ENCODE data around the gene SERPIND1.

- TF ChIP-seq, protein P1, sequence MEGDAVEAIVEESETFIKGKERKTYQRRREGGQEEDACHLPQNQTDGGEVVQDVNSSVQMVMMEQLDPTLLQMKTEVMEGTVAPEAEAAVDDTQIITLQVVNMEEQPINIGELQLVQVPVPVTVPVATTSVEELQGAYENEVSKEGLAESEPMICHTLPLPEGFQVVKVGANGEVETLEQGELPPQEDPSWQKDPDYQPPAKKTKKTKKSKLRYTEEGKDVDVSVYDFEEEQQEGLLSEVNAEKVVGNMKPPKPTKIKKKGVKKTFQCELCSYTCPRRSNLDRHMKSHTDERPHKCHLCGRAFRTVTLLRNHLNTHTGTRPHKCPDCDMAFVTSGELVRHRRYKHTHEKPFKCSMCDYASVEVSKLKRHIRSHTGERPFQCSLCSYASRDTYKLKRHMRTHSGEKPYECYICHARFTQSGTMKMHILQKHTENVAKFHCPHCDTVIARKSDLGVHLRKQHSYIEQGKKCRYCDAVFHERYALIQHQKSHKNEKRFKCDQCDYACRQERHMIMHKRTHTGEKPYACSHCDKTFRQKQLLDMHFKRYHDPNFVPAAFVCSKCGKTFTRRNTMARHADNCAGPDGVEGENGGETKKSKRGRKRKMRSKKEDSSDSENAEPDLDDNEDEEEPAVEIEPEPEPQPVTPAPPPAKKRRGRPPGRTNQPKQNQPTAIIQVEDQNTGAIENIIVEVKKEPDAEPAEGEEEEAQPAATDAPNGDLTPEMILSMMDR (IDR thresholded peaks at IDR 0.05): no peak
- no peak for TF ChIP-seq EZH2 (IDR thresholded peaks at IDR 0.05; ENCODE audit: borderline replicate concordance, insufficient read depth, low read depth, low read length, poor library complexity, severe bottlenecking)
These were observed 24.3 kb downstream of the SERPIND1 start for GRCh38 chr22:20798218-20798617.
